Left renal cortex interstitium (tissue), 4 donors: Measurements from ENCODE around the gene CENPV. TPM values are rescaled to one million over a fixed set of nuclear protein-coding genes. Genes with fewer than 3 reads are reported as not detected.
A peak's percentile ranks its signal among the peaks of the same experiment; 100 is the strongest.

Experiments
- DNase-seq, 4 donors: peaks; one replicate each; pipeline ENCODE4 v3.0.0-alpha.2; 2013; ENCODE audit warnings: low read depth in 4 of 4, low spot score in 2 of 4, missing footprints in 1 of 4
- polyA plus RNA-seq, 4 donors: library from polyadenylated mRNA; unstranded; fragments of 120-200 nt; gene quantifications; one replicate each; pipeline ENCODE4 v1.2.1, GENCODE V29; 2013; ENCODE audit not compliant: insufficient read length in 4 of 4

The CENPV gene
- polyA plus RNA-seq, 4 donors = 62.4 to 95.7 (median 76.5) TPM

DNA sequence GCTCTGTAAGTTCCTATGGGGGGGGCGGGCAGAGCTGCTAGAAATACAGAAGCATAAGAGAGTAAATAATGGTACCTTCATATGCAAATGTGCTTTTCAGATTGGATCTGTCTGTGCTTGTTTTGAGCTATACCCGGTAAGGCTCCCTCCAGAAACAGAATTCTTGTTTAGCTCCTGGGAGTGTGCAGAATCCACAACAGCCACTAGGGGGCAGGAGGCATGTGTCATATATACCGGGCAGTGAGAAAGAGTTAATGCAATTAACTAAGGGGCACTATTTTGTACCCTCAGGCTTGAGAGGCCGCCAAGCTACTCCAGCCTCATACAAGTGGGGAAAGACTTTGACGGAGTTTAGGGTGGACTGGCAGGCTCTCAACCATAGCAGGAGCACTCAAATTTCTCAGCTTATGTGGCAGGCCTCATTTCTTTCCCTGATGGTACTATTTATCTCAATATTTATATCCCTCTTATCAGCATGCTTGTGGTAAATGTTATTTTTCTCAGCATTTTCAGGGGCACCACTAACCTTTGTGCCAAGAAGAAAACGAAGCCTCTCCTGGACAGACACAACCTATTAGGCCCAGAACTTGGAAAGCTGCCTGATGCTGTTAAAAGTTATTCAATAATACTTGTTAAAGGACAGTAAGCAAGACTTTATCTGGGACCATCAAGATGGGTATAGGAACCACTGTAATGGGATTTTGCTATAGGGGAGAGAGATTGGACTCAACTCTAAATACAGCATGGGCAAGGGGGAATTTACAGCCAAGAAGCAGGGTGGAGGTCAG lies 10.7 kb upstream of the CENPV start:
- DNase-seq = peak in 1 of 4 donors; percentile 57

DNA sequence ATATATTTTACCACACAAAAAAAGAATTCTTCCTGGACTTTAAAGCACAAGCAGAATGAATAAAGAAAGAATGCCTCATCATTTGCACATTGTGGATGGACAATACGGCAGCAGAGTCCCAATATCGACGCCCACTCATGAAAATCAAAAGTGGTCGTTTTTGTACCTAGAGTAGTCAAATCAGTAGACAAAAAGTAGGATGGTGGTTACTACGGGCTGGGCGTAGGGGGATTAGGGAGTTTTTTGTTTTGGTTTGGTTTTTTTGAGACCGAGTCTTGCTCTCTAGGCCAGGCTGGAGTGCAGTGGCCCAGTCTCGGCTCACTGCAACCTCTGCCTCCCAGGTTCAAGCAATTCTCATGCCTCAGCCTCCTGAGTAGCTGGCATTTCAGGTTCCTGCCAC lies 8.6 kb upstream of the CENPV start:
- DNase-seq = no peak

DNA sequence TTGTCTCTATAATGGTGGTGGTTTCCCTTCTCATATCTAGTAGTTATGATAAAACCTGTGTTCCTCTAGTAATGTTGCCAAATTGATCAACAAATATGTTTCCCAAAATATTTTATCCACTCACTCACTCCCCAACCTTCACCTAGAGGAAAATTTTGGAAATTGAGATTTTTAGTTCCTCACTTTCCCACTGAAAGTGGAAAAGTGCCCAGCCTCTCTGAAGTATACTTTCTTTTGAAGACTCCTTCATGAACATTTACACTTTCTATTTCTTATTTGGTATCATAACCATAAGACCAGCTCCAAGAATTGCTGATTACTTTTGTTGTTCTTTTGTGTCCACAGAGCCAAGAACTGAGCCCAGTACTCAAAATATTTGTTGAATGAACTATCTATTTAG lies 5.1 kb upstream of the CENPV start:
- DNase-seq = no peak

- DNase-seq = no peak
Measured at GRCh38 chr17:16354585-16354984, 1.3 kb upstream of the CENPV start.

- DNase-seq = peak in 1 of 4 donors; percentile 34
Measured at GRCh38 chr17:16352667-16353316, 477 bp downstream of the CENPV start.

GRCh38 chr17:16352303-16352666 lies 984 bp downstream of the CENPV start:
- peak in 2 of 4 donors; percentile 24 to 38 for DNase-seq

- DNase-seq = no peak
Measured at GRCh38 chr17:16351831-16352230, 1.4 kb downstream of the CENPV start.

DNA sequence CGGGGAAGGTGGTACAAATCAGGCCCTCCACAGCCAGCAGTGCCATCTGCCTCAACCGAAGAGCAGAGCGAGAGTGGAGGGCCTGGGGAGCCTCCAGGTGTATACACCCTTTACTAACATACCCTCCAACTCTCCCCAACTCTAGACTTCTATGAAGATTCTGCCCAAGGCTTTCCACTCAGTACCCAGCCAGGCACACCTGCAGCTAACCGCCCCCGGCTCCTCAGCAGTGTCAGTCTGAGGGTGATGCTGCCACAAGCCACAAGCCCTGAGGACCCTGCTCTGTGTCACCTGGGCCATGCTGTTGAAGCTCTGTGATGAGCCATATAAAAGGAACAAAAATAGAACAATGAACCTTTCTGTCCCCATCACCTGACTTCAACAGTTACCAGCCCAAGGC lies 3.8 kb downstream of the CENPV start:
- no peak for DNase-seq

GRCh38 chr17:16348586-16348985 lies 4.7 kb downstream of the CENPV start:
- DNase-seq = no peak

DNA sequence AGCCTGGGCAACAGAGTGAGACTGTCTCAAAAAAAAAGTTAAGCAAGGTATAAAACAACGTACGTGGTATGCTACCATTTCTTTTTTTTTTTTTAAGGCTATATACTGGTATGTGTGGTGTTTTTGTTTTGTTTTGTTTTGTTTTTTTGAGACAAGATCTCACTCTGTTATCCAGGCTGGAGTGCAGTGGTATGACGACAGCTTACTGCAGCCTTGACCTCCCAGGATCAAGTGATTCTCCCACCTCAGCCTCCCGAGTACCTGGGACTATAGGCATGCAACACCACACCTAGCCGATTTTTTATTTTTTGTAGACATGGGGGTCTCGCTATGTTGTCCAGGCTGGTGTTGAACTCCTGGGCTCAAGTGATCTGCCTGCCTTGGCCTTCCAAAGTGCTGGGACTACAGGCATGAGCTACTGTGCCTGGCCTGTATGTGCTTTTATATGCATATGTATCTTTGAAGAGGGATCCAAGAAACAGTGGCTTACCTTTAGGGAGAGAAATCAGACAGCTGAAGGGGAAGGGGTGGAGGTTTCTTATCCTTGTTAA lies 6.5 kb downstream of the CENPV start:
- no peak for DNase-seq

DNA sequence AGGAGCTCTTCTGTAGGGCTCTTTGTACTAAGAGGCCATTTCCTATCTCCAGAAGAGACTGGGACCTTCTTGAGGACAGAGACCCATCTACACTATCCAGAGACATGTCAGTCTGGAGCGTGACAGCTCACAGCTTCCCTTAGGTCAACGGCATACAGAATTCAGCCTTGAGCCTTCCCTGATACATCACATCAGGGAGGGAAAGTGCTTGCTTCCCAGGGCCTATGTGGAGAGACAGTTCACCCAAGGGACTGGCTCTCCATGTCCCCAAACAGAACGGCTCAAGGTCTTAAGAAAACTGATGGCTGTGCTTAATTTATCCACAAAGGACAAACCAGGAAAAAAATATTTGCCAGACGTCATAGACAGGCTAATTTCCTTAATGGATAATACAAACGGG lies 7.7 kb downstream of the CENPV start:
- no peak for DNase-seq

DNA sequence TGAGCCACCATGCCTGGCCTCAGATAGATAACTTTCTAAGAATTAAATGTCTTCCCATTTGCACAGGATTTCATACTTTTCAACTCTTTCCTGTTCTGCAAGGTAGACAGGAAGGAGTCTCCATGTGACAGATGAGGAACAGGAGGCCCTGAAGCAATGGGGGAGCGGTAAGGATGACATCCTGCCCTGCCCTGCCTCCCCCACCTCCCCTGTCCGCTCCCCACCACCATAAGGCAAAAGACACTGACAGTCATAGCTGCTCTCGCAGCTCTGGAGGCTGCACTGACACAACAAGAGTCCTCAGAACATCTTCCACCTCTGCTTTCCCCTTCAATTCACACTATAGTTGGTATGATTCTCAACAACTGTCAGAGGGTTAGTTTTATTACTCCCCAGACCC lies 9.7 kb downstream of the CENPV start:
- DNase-seq = no peak

DNA sequence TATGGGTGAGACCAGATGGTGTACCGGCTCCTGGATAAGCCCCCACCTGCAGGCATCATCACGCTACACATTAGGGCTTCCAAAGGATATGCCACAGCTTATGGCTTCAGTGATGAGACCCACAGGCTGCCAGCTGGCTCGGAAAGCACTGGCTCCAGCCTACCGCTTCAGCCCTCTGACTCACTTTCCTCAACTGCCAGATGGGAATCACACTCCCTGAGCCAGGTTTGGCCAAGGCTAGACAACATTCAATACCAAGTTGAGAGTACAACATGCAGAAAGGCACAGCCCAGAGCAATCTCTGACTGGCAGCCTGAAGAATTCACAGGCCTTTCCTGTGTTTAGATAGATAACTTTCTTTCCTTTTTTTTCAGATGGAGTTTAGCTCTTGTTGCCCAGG lies 10.3 kb downstream of the CENPV start:
- no peak for DNase-seq

DNA sequence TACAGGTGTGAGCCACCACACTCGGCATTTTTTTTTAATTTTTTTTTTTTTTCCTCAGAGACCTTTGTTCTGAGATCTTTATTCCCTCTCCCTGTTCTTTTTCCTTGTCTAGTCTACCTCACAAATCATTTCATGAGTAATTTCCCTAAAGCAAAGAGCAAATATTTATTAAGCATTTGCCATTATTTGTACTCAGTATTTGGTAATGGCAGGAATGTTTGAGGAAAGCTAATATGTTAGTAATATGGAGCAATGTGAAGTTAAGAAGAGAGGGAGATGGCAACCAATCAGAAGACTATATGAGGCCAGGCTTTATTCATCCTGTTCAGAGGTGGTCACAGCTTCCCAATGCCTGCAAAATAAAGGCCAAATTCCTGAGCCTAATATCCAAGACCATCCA lies 13.3 kb downstream of the CENPV start:
- DNase-seq = no peak

GRCh38 chr17:16339402-16339801 lies 13.9 kb downstream of the CENPV start:
- no peak for DNase-seq

DNA sequence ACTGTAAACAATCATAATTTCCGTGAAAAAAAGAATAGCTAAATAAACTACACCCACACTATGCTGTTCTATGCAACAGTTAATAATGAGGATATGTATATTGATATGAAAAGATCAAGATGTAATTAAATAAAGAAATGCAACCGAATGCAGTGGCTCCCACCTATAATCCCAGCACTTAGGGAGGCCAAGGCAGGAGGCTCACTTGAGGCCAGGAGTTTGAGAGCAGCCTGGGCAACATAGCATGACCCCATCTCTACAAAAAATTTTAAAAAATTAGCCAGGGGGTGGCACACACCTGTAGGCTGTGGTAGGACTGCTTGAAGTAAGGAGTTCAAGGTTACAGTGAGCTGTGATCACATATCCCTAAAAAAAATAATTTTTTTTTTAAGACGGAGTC lies 14.9 kb downstream of the CENPV start:
- no peak for DNase-seq

DNA sequence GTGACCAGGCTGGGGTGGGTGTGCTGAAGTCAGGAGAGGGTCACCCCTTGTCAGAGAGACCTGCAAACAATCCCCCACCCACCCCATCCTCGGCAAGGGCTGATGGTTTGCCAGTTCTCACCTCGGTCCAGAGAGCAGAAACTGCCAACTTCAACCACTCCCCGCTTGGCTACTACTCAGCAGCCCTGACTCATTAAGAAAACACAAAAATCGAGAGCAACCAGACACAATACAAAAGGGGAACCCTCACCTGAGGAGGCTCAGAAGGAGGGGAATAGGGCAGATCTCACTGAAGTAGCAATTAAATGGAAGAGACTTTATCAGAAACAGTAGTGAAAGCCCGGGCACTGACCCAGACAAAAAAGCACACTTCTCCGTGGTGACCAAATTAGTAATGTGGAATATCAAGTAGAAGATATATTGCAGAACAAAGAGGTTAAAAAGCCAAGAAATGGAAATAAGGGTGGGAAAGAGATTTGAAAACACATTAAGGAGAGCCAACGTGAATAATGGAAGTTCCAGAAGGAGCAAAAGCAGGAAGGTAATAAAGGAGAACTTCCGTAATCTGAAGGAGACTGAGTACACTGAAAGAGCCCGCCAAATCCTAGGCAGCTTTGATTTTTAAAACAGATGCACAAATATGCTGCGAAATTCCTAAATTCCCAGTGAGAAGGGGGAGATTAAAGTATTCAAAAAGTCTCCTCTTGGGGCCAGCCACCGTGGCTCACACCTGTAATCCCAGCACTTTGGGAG lies 23.6 kb downstream of the CENPV start:
- no peak for DNase-seq

DNA sequence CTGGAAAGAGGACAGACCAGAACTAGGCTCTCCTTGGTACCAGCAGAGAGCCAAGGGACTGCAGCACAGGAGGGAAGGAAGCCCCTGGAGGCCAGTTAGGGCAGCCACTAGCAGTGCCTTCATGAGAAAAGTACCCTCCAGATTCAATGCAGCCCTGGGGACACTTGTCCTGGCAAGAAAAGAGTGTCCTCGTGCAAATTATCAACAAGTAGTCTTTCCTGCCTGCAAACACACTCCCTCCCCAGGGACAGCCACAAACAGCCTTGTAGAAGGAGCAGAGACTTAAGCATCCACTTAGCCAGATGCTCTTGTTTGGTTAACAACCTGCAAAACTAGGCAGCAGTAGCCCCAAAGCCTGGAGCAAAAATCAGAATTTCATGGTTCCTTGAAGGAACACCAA lies 24.3 kb downstream of the CENPV start:
- DNase-seq = no peak

DNA sequence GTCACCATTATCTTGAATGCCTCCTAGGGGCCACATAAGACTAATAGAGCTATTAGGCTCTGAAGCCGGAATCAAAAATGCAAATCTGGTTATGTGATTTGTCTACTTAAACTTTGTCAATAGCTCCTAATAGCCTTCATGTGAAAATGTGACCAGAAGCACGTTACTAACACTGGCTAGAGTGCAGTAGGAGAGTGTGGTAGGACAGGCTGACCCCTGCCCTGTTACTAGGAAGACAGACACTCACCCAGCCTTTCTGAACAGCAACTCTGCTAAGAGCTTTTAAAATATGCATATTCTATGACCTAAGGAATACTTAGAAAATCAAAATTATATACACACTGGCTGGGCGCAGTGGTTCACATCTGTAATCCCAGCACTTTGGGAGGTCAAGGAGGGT lies 26.3 kb downstream of the CENPV start:
- DNase-seq = no peak

DNA sequence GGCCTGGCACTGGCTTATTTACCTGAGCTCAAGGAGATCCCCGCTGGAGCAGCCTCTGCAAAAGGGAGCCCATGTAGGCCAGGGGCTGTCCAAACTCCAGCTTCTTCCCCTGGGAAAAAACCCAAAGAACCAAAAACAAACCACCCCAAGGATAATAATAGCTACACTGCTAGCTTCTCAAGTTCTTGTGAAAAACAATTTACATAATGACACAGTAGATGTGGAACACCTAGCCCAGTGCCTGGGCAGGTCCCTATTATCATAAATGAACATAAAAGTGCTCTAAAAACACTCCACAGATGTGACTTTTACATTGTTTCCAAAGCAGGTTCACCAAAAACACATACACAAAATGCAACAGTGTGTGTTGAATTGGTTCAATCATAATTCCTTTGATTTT lies 27.3 kb downstream of the CENPV start:
- no peak for DNase-seq

DNA sequence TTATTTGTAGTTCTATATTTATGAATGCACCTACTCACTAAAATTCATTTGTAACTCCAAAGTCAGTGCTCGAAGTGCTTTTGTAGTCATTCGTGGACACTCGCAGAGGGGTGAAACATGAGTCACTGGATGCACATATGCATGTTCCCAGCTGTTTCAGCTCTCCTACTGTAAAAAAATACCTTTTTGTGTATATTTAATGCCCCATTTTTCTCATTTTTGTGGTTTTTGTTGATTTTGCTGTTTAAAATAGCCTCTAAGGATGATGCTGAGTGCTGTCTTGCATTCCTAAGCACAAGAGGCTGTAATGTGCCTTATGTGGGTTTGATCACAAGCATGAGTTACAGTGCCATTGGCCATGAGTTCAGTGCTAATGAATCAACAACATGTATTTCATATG lies 30.6 kb downstream of the CENPV start:
- no peak for DNase-seq
